Smooth muscle cell (in vitro differentiated cells): ENCODE data around the gene C9orf78. TPM values are rescaled to one million over a fixed set of nuclear protein-coding genes. Genes with fewer than 3 reads are reported as not detected.

Experiments used
- DNase-seq: peaks from one replicate; lab custom pipeline; 2025; ENCODE audit not compliant: unreplicated experiment; lab: John Stamatoyannopoulos, UW
- H2AFZ ChIP-seq: fragments of 200-600 bp; sonication (generic); 2 replicates; pipeline ENCODE4 v1.6.0; 2016; ENCODE audit warnings: antibody characterized with exemption, low read depth, mild to moderate bottlenecking
- H3F3A ChIP-seq: fragments of 200-600 bp; sonication (generic); 2 replicates; pipeline ENCODE4 v1.6.0; 2017; ENCODE audit warnings: antibody characterized with exemption, low read depth
- H3K27ac ChIP-seq: fragments of 200-600 bp; sonication (generic); 2 replicates; pipeline ENCODE4 v1.5.1; 2016; ENCODE audit warnings: low read depth, mild to moderate bottlenecking
- H3K27me3 ChIP-seq: fragments of 200-600 bp; sonication (generic); 2 replicates; pipeline ENCODE4 v1.6.1; 2016; ENCODE audit warnings: low read depth, mild to moderate bottlenecking
- H3K36me3 ChIP-seq: fragments of 200-600 bp; sonication (generic); 2 replicates; pipeline ENCODE4 v1.5.1; 2016; ENCODE audit warnings: low read depth
- H3K4me1 ChIP-seq: fragments of 200-600 bp; sonication (generic); 2 replicates; pipeline ENCODE4 v1.5.1; 2016; ENCODE audit warnings: low read depth
- H3K4me2 ChIP-seq: fragments of 200-600 bp; sonication (generic); 2 replicates; pipeline ENCODE4 v1.6.0; 2016; ENCODE audit warnings: mild to moderate bottlenecking
- H3K4me3 ChIP-seq: fragments of 200-600 bp; sonication (generic); 2 replicates; pipeline ENCODE4 v1.5.1; 2016; ENCODE audit warnings: mild to moderate bottlenecking
- H3K79me2 ChIP-seq: fragments of 200-600 bp; sonication (generic); 2 replicates; pipeline ENCODE4 v1.6.0; 2016; ENCODE audit warnings: low read depth, mild to moderate bottlenecking
- H3K9ac ChIP-seq: fragments of 200-600 bp; sonication (generic); 2 replicates; pipeline ENCODE4 v1.6.0; 2016; ENCODE audit warnings: low read depth
- H3K9me3 ChIP-seq: fragments of 200-600 bp; sonication (generic); replicated peaks from 2 replicates; pipeline ENCODE4 v1.5.1; 2016; ENCODE audit warnings: low read depth
- H4K20me1 ChIP-seq: fragments of 200-600 bp; sonication (generic); 2 replicates; pipeline ENCODE4 v1.6.0; 2016; ENCODE audit warnings: low read depth
- WGBS: methylation state at CpG from one replicate; pipeline ENCODE4 v1.1.7; 2016; ENCODE audit warnings: low lambda C conversion rate; 5-methylcytosine and 5-hydroxymethylcytosine counted together
- polyA plus RNA-seq: library from polyadenylated mRNA; unstranded; fragments of >200 nt; fragmentation: Nextera tagmentation; extraction: Ambion mirVana; gene quantifications from 2 replicates; pipeline ENCODE4 v1.2.1, GENCODE V29; 2016
- total RNA-seq: library from RNA; depleted of rRNA; stranded (reverse); fragments of >200 nt; gene quantifications from 2 replicates; pipeline ENCODE4 v1.2.3, GENCODE V29; 2014
- TF ChIP-seq, protein P1 (sequence below): fragments of 200-600 bp; sonication (generic); IDR thresholded peaks from 2 replicates; pipeline ENCODE4 v1.5.1; 2017; ENCODE audit warnings: borderline replicate concordance, mild to moderate bottlenecking, antibody characterized with exemption; ENCODE audit not compliant: insufficient read depth, poor library complexity, severe bottlenecking

The C9orf78 gene
- total and polyA plus RNA-seq, 2 experiments from 2014 or later = 38.0 to 53.8 TPM

DNA sequence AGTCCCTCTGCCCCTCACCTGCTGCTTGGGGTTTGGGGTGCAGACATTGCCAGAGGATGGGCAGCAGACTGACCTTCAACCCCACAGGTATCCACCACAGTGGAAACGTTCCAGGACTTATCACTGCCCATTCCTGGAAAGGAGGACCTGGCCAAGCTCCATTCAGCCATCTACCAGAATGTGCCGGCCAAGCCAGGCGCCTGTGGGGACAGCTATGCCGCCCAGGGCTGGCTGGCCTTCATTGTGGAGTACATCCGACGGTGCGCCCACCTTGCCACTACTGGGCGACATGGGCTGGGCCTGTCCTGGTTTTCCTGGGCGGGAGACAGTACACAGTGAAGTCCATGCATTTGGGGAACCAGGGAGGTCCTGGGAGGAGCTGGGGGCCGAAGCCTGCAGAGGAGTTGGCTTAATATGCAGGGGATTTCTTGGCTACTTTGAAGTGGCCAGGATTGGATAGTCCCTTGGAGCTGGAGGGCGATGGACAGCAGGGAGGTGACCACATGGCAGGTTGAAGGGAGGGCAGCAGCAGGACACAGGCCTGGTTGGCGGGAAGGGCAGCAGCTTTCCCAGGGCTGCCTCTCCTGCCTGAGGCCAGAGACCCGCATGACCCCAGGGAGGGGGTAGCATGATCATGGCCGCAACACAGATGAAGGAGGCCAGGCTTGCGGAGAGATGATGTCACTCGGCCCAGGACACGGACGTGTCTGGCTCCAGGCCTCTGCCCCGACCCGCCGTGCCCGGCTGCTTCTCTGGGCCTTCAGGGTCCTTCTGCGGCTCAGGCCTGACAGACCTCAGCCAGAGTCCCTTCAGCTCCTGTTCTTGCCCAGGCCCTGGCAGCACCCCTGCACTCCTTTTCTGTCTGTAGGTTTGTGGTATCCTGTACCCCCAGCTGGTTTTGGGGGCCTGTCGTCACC lies 34.8 kb upstream of the C9orf78 start:
- 97% methylated on average over 24 of the region's 24 CpGs for WGBS

DNA sequence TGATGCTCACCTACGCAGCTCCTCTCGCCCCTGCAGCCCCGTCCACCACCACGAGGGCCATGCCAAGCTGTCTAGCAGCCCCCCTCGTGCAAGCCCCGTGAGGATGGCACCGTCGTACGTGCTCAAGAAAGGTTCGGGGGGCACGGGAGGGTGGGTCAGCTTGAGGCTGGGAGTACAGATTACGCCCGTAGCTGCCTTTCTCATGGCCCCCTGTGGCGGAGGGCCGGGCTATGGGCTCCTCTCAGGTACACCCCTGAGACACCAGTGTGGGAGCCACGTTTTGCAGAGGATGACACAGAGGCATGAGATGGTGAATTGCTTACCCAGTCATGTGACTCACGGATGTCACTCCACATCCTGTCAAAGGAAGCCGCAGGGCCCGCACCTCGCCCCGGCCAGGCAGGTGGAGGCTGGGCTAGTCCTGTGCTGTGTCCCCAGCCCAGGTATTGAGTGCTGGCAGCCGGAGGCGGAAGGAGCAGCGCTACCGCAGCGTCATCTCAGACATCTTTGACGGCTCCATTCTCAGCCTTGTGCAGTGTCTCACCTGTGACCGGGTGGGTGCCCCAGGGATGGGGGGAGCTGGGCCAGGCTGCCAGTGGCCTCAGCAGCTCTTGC lies 33.9 kb upstream of the C9orf78 start:
- H3K79me2 ChIP-seq = no peaks in the 10 kb centered on the region
- no peaks in the 10 kb centered on the region for H3K36me3 ChIP-seq
- 95% methylated on average over 28 of the region's 28 CpGs for WGBS
- H3K27ac ChIP-seq = no peak overlapping the region
- H3K9ac ChIP-seq = no peak overlapping the region
- H2AFZ ChIP-seq = no peak overlapping the region
- no peaks in the 10 kb centered on the region for H3K4me1 ChIP-seq
- H3K27me3 ChIP-seq = no peaks in the 10 kb centered on the region
- H3K9me3 ChIP-seq = no peaks in the 10 kb centered on the region
- H3F3A ChIP-seq = no peaks in the 10 kb centered on the region
- H4K20me1 ChIP-seq = no peaks in the 10 kb centered on the region
- TF ChIP-seq, protein P1, sequence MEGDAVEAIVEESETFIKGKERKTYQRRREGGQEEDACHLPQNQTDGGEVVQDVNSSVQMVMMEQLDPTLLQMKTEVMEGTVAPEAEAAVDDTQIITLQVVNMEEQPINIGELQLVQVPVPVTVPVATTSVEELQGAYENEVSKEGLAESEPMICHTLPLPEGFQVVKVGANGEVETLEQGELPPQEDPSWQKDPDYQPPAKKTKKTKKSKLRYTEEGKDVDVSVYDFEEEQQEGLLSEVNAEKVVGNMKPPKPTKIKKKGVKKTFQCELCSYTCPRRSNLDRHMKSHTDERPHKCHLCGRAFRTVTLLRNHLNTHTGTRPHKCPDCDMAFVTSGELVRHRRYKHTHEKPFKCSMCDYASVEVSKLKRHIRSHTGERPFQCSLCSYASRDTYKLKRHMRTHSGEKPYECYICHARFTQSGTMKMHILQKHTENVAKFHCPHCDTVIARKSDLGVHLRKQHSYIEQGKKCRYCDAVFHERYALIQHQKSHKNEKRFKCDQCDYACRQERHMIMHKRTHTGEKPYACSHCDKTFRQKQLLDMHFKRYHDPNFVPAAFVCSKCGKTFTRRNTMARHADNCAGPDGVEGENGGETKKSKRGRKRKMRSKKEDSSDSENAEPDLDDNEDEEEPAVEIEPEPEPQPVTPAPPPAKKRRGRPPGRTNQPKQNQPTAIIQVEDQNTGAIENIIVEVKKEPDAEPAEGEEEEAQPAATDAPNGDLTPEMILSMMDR = no peak
- DNase-seq = no peak
- no peak overlapping the region for H3K4me3 ChIP-seq
- H3K4me2 ChIP-seq = no peak overlapping the region

More for the DNA sequence above, 34.8 kb upstream of the C9orf78 start:
- Histone ChIP-seq H3K9ac (no peak overlapping the region), H3K4me2 (no peak overlapping the region), H3K36me3 (no peaks in the 10 kb centered on the region), H3K4me3 (no peak overlapping the region), H3K79me2 (no peaks in the 10 kb centered on the region), H2AFZ (no peak overlapping the region), H3K27me3 (no peaks in the 10 kb centered on the region), H4K20me1 (no peaks in the 10 kb centered on the region), H3K4me1 (no peaks in the 10 kb centered on the region), H3K9me3 (no peaks in the 10 kb centered on the region), H3K27ac (no peak overlapping the region), H3F3A (no peaks in the 10 kb centered on the region)
- TF ChIP-seq, protein P1 = no peak
- no peak for DNase-seq

DNA sequence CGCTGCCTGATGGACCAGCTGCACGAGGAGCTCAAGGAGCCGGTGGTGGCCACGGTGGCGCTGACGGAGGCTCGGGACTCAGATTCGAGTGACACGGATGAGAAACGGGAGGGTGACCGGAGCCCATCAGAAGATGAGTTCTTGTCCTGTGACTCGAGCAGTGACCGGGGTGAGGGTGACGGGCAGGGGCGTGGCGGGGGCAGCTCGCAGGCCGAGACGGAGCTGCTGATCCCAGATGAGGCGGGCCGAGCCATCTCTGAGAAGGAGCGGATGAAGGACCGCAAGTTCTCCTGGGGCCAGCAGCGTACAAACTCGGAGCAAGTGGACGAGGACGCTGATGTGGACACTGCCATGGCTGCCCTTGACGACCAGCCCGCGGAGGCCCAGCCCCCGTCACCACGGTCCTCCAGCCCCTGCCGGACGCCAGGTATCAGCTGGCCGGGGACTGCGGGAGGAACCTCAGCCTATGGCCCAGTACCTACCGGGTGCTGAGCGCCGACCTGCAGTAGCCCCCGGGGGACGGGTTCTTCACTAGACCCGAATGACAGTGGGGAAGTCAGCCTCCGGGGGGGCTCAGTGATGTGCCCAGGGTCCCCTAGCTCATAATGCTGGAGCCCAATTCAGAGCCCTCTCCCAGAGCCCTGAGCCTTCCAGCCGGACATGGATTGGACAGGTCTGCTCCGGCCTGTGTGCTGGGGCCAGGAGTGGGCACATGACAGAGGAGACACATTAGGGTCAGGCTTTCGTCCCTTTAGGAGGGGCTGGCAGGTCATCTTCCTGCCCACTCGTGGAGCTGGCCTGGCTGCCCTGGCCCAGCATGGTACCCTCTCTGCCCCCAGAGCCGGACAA lies 33.2 kb upstream of the C9orf78 start:
- WGBS = 90% methylated on average over 48 of the region's 48 CpGs
- Histone ChIP-seq H3K9me3 (no peaks in the 10 kb centered on the region), H3K27ac (no peak overlapping the region), H3K4me2 (no peak overlapping the region), H4K20me1 (no peaks in the 10 kb centered on the region), H3K4me1 (no peaks in the 10 kb centered on the region), H3K79me2 (no peaks in the 10 kb centered on the region), H3K4me3 (no peak overlapping the region), H3F3A (no peaks in the 10 kb centered on the region), H3K9ac (no peak overlapping the region), H3K27me3 (no peaks in the 10 kb centered on the region), H2AFZ (no peak overlapping the region), H3K36me3 (no peaks in the 10 kb centered on the region)
- no peak for DNase-seq
- TF ChIP-seq, protein P1 = no peak
